H9 (cell line): ENCODE data around the gene S100Z. TPM values are rescaled to one million over a fixed set of nuclear protein-coding genes. Genes with fewer than 3 reads are reported as not detected.

Experiments
- DNase-seq: peaks from one replicate; pipeline ENCODE4 v3.0.0-alpha.2; 2017
- H2AFZ ChIP-seq: one replicate; pipeline ENCODE4 v1.6.1; 2013; ENCODE audit warnings: mild to moderate bottlenecking, low read length, control low read depth, moderate library complexity
- H2AK5ac ChIP-seq: 2 replicates; pipeline ENCODE4 v1.6.1; 2013; ENCODE audit warnings: low read length, control low read depth, mixed read lengths; ENCODE audit not compliant: insufficient read length
- H2BK120ac ChIP-seq: one replicate; pipeline ENCODE4 v1.6.1; 2013; ENCODE audit warnings: low read depth, mild to moderate bottlenecking, low read length, control low read depth, inconsistent platforms; ENCODE audit not compliant: poor library complexity, severe bottlenecking
- H2BK12ac ChIP-seq: 2 replicates; pipeline ENCODE4 v1.6.1; 2013; ENCODE audit warnings: low read length, control low read depth, mixed read lengths, low read depth; ENCODE audit not compliant: insufficient read length
- H2BK15ac ChIP-seq: 2 replicates; pipeline ENCODE4 v1.6.1; 2013; ENCODE audit warnings: low read depth, low read length, control low read depth
- H2BK20ac ChIP-seq: one replicate; pipeline ENCODE4 v1.6.1; 2013; ENCODE audit warnings: low read depth, mild to moderate bottlenecking, low read length, control low read depth, inconsistent platforms; ENCODE audit not compliant: poor library complexity, severe bottlenecking
- H2BK5ac ChIP-seq: 2 replicates; pipeline ENCODE4 v1.6.1; 2013; ENCODE audit warnings: low read length, control low read depth, mixed read lengths; ENCODE audit not compliant: insufficient read length
- H3K14ac ChIP-seq: 2 replicates; pipeline ENCODE4 v1.6.1; 2013; ENCODE audit warnings: low read length, control low read depth; ENCODE audit not compliant: insufficient read depth
- H3K18ac ChIP-seq: 2 replicates; pipeline ENCODE4 v1.6.1; 2013; ENCODE audit warnings: low read depth, mild to moderate bottlenecking, mixed read lengths, low read length, control low read depth; ENCODE audit not compliant: insufficient read length
- H3K23ac ChIP-seq: 2 replicates; pipeline ENCODE4 v1.6.1; 2013; ENCODE audit warnings: low read length, control low read depth, mixed read lengths, low read depth; ENCODE audit not compliant: insufficient read length
- H3K23me2 ChIP-seq: 2 replicates; pipeline ENCODE4 v1.6.1; 2013; ENCODE audit warnings: low read depth, mild to moderate bottlenecking, mixed read lengths, low read length, control low read depth; ENCODE audit not compliant: insufficient read length, poor library complexity, severe bottlenecking
- H3K27ac ChIP-seq: 2 replicates; pipeline ENCODE4 v1.5.1; 2013; ENCODE audit warnings: low read length, control low read depth, mixed read lengths, low read depth; ENCODE audit not compliant: insufficient read length
- H3K27me3 ChIP-seq: 2 replicates; pipeline ENCODE4 v1.6.1; 2013; ENCODE audit warnings: low read length, control low read depth, inconsistent platforms; ENCODE audit not compliant: insufficient read depth
- H3K4ac ChIP-seq: 2 replicates; pipeline ENCODE4 v1.6.1; 2013; ENCODE audit warnings: low read depth, mild to moderate bottlenecking, control low read depth, inconsistent platforms, low read length, moderate library complexity
- H3K4me1 ChIP-seq: 2 replicates; pipeline ENCODE4 v1.6.1; 2013; ENCODE audit warnings: low read length, control low read depth, inconsistent platforms; ENCODE audit not compliant: insufficient read depth
- H3K4me2 ChIP-seq: 2 replicates; pipeline ENCODE4 v1.6.1; 2013; ENCODE audit warnings: low read length, control low read depth, mixed read lengths; ENCODE audit not compliant: insufficient read length, insufficient read depth
- H3K56ac ChIP-seq: 2 replicates; pipeline ENCODE4 v1.6.1; 2013; ENCODE audit warnings: low read depth, mild to moderate bottlenecking, mixed read lengths, low read length, control low read depth; ENCODE audit not compliant: insufficient read length
- H3K79me1 ChIP-seq: 2 replicates; pipeline ENCODE4 v1.6.1; 2013; ENCODE audit warnings: low read depth, mild to moderate bottlenecking, moderate library complexity, low read length, control low read depth, inconsistent platforms; ENCODE audit not compliant: insufficient read depth, poor library complexity, severe bottlenecking
- H3K79me2 ChIP-seq: 2 replicates; pipeline ENCODE4 v1.6.1; 2013; ENCODE audit warnings: low read length, control low read depth, inconsistent platforms; ENCODE audit not compliant: insufficient read depth
- H3K9ac ChIP-seq: 2 replicates; pipeline ENCODE4 v1.6.1; 2013; ENCODE audit warnings: low read length, control low read depth, mixed read lengths; ENCODE audit not compliant: insufficient read length; ENCODE audit errors: extremely low read depth
- H3K9me3 ChIP-seq: one replicate; pipeline ENCODE4 v1.6.1; 2013; ENCODE audit warnings: low read depth, low read length, inconsistent platforms; ENCODE audit not compliant: control insufficient read depth
- H3T11ph ChIP-seq: one replicate; pipeline ENCODE4 v1.6.1; 2013; ENCODE audit warnings: mild to moderate bottlenecking, low read length, control low read depth, inconsistent platforms
- H4K20me1 ChIP-seq: one replicate; pipeline ENCODE4 v1.6.1; 2013; ENCODE audit not compliant: control insufficient read depth, insufficient read length, insufficient read depth
- H4K5ac ChIP-seq: 2 replicates; pipeline ENCODE4 v1.6.1; 2013; ENCODE audit warnings: low read depth, mild to moderate bottlenecking, mixed read lengths, low read length, control low read depth; ENCODE audit not compliant: insufficient read length
- H4K8ac ChIP-seq: replicated peaks from 2 replicates; pipeline ENCODE4 v1.6.1; 2013; ENCODE audit warnings: low read length, control low read depth, mixed read lengths, low read depth; ENCODE audit not compliant: insufficient read length
- H4K91ac ChIP-seq: 2 replicates; pipeline ENCODE4 v1.6.1; 2013; ENCODE audit warnings: low read depth, mild to moderate bottlenecking, moderate library complexity, mixed read lengths, low read length, control low read depth; ENCODE audit not compliant: insufficient read length
- H3K27ac Mint-ChIP-seq, 3 experiments: 2 replicates in 2 of 3; 3 replicates in 1 of 3; pipeline ENCODE4 v1.8.0; 2020 to 2021; ENCODE audit warnings: mixed read lengths in 3 of 3, mild to moderate bottlenecking in 1 of 3, moderate library complexity in 1 of 3
- H3K27me3 Mint-ChIP-seq: 2 replicates; pipeline ENCODE4 v1.8.0; 2021; ENCODE audit warnings: low read depth, mild to moderate bottlenecking, moderate library complexity, mixed read lengths
- H3K36me3 Mint-ChIP-seq, 3 experiments: 2 replicates in 2 of 3; 3 replicates in 1 of 3; pipeline ENCODE4 v1.8.0; 2020 to 2021; ENCODE audit warnings: low read depth in 3 of 3, mixed read lengths in 3 of 3; ENCODE audit not compliant: insufficient read depth in 1 of 3
- H3K4me1 Mint-ChIP-seq, 2 experiments: 2 replicates each; pipeline ENCODE4 v1.8.0; 2020; ENCODE audit warnings: mixed read lengths in 2 of 2
- H3K4me3 Mint-ChIP-seq, 2 experiments: 2 replicates in 1 of 2; 3 replicates in 1 of 2; pipeline ENCODE4 v1.8.0; 2020 to 2021; ENCODE audit warnings: mild to moderate bottlenecking in 2 of 2, mixed read lengths in 2 of 2, moderate library complexity in 1 of 2
- H3K9me3 Mint-ChIP-seq, 2 experiments: 2 replicates in 1 of 2; 3 replicates in 1 of 2; pipeline ENCODE4 v1.8.0; 2020; ENCODE audit warnings: mild to moderate bottlenecking in 2 of 2, mixed read lengths in 2 of 2, moderate library complexity in 1 of 2
- CTCF ChIP-seq: fragments of 200-600 bp; sonication (generic); conservative IDR thresholded peaks from 3 replicates; pipeline ENCODE4 v1.8.0; 2021; ENCODE audit warnings: antibody characterized with exemption, mild to moderate bottlenecking
- WGBS: extraction: QIAGEN DNeasy Blood & Tissue Kit; methylation state at CpG from one replicate; pipeline ENCODE4 v1.1.7; 2013; ENCODE audit warnings: missing lambda C conversion rate, low lambda C conversion rate, mixed read lengths; ENCODE audit not compliant: insufficient read length; ENCODE audit errors: extremely low coverage; 5-methylcytosine and 5-hydroxymethylcytosine counted together
- total RNA-seq: library from RNA; stranded (reverse); gene quantifications from 2 replicates; pipeline ENCODE4 v1.2.1, GENCODE V29; 2021

The S100Z gene
- total RNA-seq, 1 experiment from 2014 or later: not detected

GRCh38 chr5:76851728-76852369, 2.0 kb downstream of the S100Z start:
- Mint-ChIP-seq H3K4me3 (no peak overlapping the region), H3K9me3 (peaks cover 22 to 27% of the 10 kb centered on the region in 2 experiments), H3K4me1 (peaks cover 8 to 10% of the 10 kb centered on the region in 2 experiments), H3K36me3 (peaks cover 13 to 28% (median 21%) of the 10 kb centered on the region in 3 experiments), H3K27me3 (no peaks in the 10 kb centered on the region; the same call in 1 of the 2 replicates), H3K27ac (peak overlapping the region in 1 of 3 experiments; percentile 52; a peak in 2 of 7 replicates)
- TF ChIP-seq CTCF: no peak
- no peak overlapping the region for H3K4me2 ChIP-seq
- H4K91ac ChIP-seq: no peak overlapping the region
- H2BK20ac ChIP-seq: no peak overlapping the region
- no peak overlapping the region for H3K4ac ChIP-seq
- H3K23ac ChIP-seq: no peak overlapping the region
- H3K56ac ChIP-seq: no peak overlapping the region
- H3K23me2 ChIP-seq: no peaks in the 10 kb centered on the region
- H3K9me3 ChIP-seq: peaks cover 9% of the 10 kb centered on the region
- H3K79me2 ChIP-seq: no peaks in the 10 kb centered on the region
- H4K20me1 ChIP-seq: no peaks in the 10 kb centered on the region
- H2AK5ac ChIP-seq: no peak overlapping the region
- 100% methylated on average over 1 of the region's 7 CpGs for WGBS
- no peak overlapping the region for H3K14ac ChIP-seq
- no peaks in the 10 kb centered on the region for H3K79me1 ChIP-seq
- no peak overlapping the region for H3K9ac ChIP-seq
- H3K27ac ChIP-seq: no peak overlapping the region
- H2BK15ac ChIP-seq: no peak overlapping the region
- no peak overlapping the region for H3T11ph ChIP-seq
- H2BK120ac ChIP-seq: no peak overlapping the region
- no peak overlapping the region for H4K8ac ChIP-seq
- no peak overlapping the region for H3K18ac ChIP-seq
- no peak overlapping the region for H2AFZ ChIP-seq
- H2BK12ac ChIP-seq: no peak overlapping the region
- H4K5ac ChIP-seq: no peak overlapping the region
- no peak overlapping the region for H2BK5ac ChIP-seq
- no peaks in the 10 kb centered on the region for H3K4me1 ChIP-seq
- no peaks in the 10 kb centered on the region for H3K27me3 ChIP-seq
- no peak for DNase-seq
